Fibroblast of lung (primary cell): Measurements from ENCODE around the gene GAK. TPM values are rescaled to one million over a fixed set of nuclear protein-coding genes. Genes with fewer than 3 reads are reported as not detected.

Source experiments
- DNase-seq, 2 donors: peaks; one replicate each; pipeline versions ENCODE4 v3.0.0 to v3.0.0-alpha.2; 2010; ENCODE audit warnings: low read depth in 2 of 2
- H2AFZ ChIP-seq: 2 replicates; pipeline ENCODE4 v1.5.1; 2012; ENCODE audit warnings: low read length, control low read depth, inconsistent platforms
- H3K27ac ChIP-seq: 2 replicates; pipeline ENCODE4 v1.5.1; 2011; ENCODE audit warnings: low read length, control low read depth; ENCODE audit not compliant: insufficient read depth
- H3K27me3 ChIP-seq: 2 replicates; pipeline ENCODE4 v1.5.1; 2011; ENCODE audit warnings: mild to moderate bottlenecking, low read length; ENCODE audit not compliant: control insufficient read depth, insufficient read depth
- H3K36me3 ChIP-seq: 2 replicates; pipeline ENCODE4 v1.5.1; 2011; ENCODE audit warnings: low read length; ENCODE audit not compliant: control insufficient read depth, insufficient read depth
- H3K4me1 ChIP-seq: 2 replicates; pipeline ENCODE4 v1.5.1; 2011; ENCODE audit warnings: low read length; ENCODE audit not compliant: control insufficient read depth, insufficient read depth; ENCODE audit errors: extremely low read depth
- H3K4me2 ChIP-seq: 2 replicates; pipeline ENCODE4 v1.5.1; 2011; ENCODE audit warnings: low read length, control low read depth; ENCODE audit not compliant: insufficient read depth; ENCODE audit errors: extremely low read depth
- H3K4me3 ChIP-seq, 4 experiments: fragments of 200-600 bp in 1 of 4; sonication (generic) in 1 of 4; replicated peaks in 1 of 4; 2 replicates each; pipeline ENCODE4 v1.5.1; 2011 to 2016; ENCODE audit warnings: low read length in 4 of 4, low read depth in 3 of 4, mild to moderate bottlenecking in 3 of 4, control low read depth in 2 of 4, inconsistent platforms in 1 of 4, mixed read lengths in 1 of 4; ENCODE audit not compliant: insufficient read depth in 1 of 4; ENCODE audit errors: control extremely low read depth in 1 of 4
- H3K79me2 ChIP-seq: 2 replicates; pipeline ENCODE4 v1.5.1; 2012; ENCODE audit warnings: mild to moderate bottlenecking, low read length, inconsistent platforms; ENCODE audit not compliant: control insufficient read depth, insufficient read depth
- H3K9ac ChIP-seq: 2 replicates; pipeline ENCODE4 v1.5.1; 2011; ENCODE audit warnings: mild to moderate bottlenecking, low read length, control low read depth; ENCODE audit not compliant: insufficient read depth
- H3K9me3 ChIP-seq: 2 replicates; pipeline ENCODE4 v1.5.1; 2012; ENCODE audit warnings: low read depth, low read length; ENCODE audit not compliant: control insufficient read depth, insufficient read depth
- H4K20me1 ChIP-seq: 2 replicates; pipeline ENCODE4 v1.5.1; 2011; ENCODE audit warnings: low read length; ENCODE audit not compliant: control insufficient read depth, insufficient read depth; ENCODE audit errors: extremely low read depth
- EZH2 ChIP-seq: IDR thresholded peaks from 2 replicates; pipeline ENCODE4 v1.5.1; 2012; ENCODE audit warnings: low read length, control low read depth, mild to moderate bottlenecking; ENCODE audit errors: missing control alignments
- polyA plus RNA-seq, 2 donors: library from polyadenylated mRNA; depleted of rRNA in 1 of 2; stranded (reverse) in 1 of 2; unstranded in 1 of 2; fragments of >200 nt; gene quantifications; 2 replicates each; pipeline ENCODE4 v1.2.1, GENCODE V29; 2011 to 2012; ENCODE audit warnings: missing spikeins in 1 of 2
- total RNA-seq: library from RNA; depleted of rRNA; stranded (reverse); fragments of >200 nt; gene quantifications from 2 replicates; pipeline ENCODE4 v1.2.1, GENCODE V29; 2014
- TF ChIP-seq, protein P1 (sequence below), 2 donors: IDR thresholded peaks in 1 of 2; conservative IDR thresholded peaks in 1 of 2; 1 replicate in 1 of 2; 2 replicates in 1 of 2; pipeline ENCODE4 v1.5.1; 2011 to 2012; ENCODE audit warnings: low read length in 2 of 2, control low read depth in 1 of 2, inconsistent platforms in 1 of 2, low read depth in 1 of 2, mild to moderate bottlenecking in 1 of 2

The GAK gene
- total and polyA plus RNA-seq, 2 donors (not counting 1 experiment from before 2014, with no cell fraction given): 10.1 to 48.2 TPM

DNA sequence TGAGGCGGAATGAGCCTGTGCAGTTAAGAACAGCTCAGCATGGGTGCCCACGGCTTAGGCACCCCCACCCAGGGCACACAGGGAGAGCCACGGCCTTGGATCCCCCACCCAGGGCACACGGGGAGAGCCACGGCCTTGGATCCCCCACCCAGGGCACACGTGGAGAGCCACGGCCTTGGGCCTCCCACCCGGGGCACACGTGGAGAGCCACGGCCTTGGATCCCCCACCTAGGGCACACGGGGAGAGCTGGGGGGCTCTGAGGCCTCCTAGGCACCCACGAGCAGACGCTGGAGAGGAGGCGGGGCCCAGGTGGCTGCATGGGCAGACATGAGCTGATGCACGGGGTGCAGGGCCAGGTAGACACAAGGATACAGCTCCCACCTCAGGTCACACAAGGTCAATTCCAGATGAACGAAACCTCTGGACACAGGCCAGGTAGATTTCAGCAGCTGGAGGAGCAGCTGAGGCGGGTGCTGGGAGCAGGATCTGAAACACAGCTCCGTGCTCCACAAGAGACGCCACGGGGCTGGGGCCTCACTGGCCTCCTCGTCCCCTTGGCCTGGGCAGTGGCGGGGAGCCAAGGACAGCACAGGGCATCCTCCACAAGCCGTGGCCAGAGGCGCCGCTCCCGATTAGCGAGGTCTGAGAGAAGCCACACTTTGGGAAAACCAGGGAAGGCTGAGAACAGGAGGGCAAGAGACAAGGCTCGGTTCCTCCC lies 30.8 kb downstream of the GAK start:
- no peak overlapping the region for H2AFZ ChIP-seq
- peaks cover 6% of the 10 kb centered on the region for H3K79me2 ChIP-seq
- no peak for TF ChIP-seq EZH2
- TF ChIP-seq, protein P1, sequence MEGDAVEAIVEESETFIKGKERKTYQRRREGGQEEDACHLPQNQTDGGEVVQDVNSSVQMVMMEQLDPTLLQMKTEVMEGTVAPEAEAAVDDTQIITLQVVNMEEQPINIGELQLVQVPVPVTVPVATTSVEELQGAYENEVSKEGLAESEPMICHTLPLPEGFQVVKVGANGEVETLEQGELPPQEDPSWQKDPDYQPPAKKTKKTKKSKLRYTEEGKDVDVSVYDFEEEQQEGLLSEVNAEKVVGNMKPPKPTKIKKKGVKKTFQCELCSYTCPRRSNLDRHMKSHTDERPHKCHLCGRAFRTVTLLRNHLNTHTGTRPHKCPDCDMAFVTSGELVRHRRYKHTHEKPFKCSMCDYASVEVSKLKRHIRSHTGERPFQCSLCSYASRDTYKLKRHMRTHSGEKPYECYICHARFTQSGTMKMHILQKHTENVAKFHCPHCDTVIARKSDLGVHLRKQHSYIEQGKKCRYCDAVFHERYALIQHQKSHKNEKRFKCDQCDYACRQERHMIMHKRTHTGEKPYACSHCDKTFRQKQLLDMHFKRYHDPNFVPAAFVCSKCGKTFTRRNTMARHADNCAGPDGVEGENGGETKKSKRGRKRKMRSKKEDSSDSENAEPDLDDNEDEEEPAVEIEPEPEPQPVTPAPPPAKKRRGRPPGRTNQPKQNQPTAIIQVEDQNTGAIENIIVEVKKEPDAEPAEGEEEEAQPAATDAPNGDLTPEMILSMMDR (conservative IDR thresholded peaks at IDR 0.05 in 1 of 2, IDR thresholded peaks at IDR 0.05 in 1 of 2; ENCODE audit: low read depth in 1 of 2, low read length in 2 of 2): no peak
- no peaks in the 10 kb centered on the region for H3K27me3 ChIP-seq
- H3K4me1 ChIP-seq: no peaks in the 10 kb centered on the region
- no peaks in the 10 kb centered on the region for H3K9me3 ChIP-seq
- H3K9ac ChIP-seq: no peak overlapping the region
- H4K20me1 ChIP-seq: no peaks in the 10 kb centered on the region
- no peak overlapping the region for H3K4me2 ChIP-seq
- no peak for DNase-seq
- peaks cover 13% of the 10 kb centered on the region for H3K36me3 ChIP-seq
- H3K4me3 ChIP-seq: no peak overlapping the region
- H3K27ac ChIP-seq: no peak overlapping the region

DNA sequence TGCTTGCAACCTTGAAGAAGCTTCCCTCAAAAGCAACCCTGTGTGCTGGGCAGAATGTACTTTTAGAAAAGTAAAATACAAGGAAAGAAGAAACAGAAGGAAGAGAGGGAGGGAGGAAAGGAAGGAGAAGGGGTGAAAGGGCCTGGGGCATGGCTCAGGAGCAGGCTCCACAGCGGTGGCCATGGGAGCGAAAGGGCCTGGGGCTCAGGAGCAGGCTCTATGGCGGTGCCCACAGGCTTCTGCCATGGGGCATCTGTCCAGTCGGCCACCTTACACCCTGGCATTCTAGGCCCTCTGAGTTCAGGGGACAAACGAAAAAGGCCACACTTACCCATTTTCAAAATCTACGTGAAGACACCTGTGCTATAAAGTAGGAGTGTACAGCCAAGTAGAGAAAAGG lies 31.4 kb downstream of the GAK start:
- peaks cover 13% of the 10 kb centered on the region for H3K36me3 ChIP-seq
- no peak overlapping the region for H3K4me3 ChIP-seq
- H3K27ac ChIP-seq: no peak overlapping the region
- H3K9me3 ChIP-seq: no peaks in the 10 kb centered on the region
- no peak for DNase-seq
- H3K27me3 ChIP-seq: no peaks in the 10 kb centered on the region
- H3K9ac ChIP-seq: no peak overlapping the region
- H4K20me1 ChIP-seq: no peaks in the 10 kb centered on the region
- H3K4me1 ChIP-seq: no peaks in the 10 kb centered on the region
- H3K79me2 ChIP-seq: peaks cover 3% of the 10 kb centered on the region
- TF ChIP-seq EZH2: no peak
- TF ChIP-seq, protein P1 (conservative IDR thresholded peaks at IDR 0.05 in 1 of 2, IDR thresholded peaks at IDR 0.05 in 1 of 2; ENCODE audit: low read depth in 1 of 2, low read length in 2 of 2): no peak
- H2AFZ ChIP-seq: no peak overlapping the region
- H3K4me2 ChIP-seq: no peak overlapping the region

DNA sequence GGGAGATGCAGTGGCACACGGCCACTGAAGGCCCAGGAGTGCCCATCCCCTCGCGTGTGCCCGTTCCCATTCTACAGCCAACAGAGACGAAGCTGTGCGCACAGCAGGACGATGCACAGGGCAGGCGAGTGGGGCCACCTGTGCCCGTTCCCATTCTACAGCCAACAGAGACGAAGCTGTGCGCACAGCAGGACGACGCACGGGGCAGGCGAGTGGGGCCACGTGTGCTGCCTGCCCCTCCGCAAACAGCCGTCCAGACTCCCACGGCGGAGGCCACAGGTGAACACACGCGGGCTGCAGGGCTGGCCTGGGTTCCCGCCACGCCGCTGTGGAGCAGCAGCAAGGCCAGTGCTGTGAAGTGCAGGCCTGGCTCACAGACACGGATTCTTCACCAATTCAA lies 32.0 kb downstream of the GAK start:
- Histone ChIP-seq H3K36me3 (peaks cover 15% of the 10 kb centered on the region), H3K27ac (no peak overlapping the region), H4K20me1 (no peaks in the 10 kb centered on the region), H3K4me3 (no peak overlapping the region), H3K4me1 (no peaks in the 10 kb centered on the region), H3K9me3 (no peaks in the 10 kb centered on the region), H3K27me3 (no peaks in the 10 kb centered on the region), H3K79me2 (no peaks in the 10 kb centered on the region), H2AFZ (no peak overlapping the region), H3K9ac (no peak overlapping the region), H3K4me2 (no peak overlapping the region)
- no peak for DNase-seq
- TF ChIP-seq, protein P1 (conservative IDR thresholded peaks at IDR 0.05 in 1 of 2, IDR thresholded peaks at IDR 0.05 in 1 of 2; ENCODE audit: low read depth in 1 of 2, low read length in 2 of 2): no peak
- TF ChIP-seq EZH2: no peak
